ENCODE measurements around the gene ST6GALNAC6. TPM values are rescaled to one million over a fixed set of nuclear protein-coding genes. Genes with fewer than 3 reads are reported as not detected.
A peak's percentile ranks its signal among the peaks of the same experiment; 100 is the strongest.

ST6GALNAC6 gene
- total RNA-seq, 1 donor from 2014 or later: 94.7 TPM

DNA sequence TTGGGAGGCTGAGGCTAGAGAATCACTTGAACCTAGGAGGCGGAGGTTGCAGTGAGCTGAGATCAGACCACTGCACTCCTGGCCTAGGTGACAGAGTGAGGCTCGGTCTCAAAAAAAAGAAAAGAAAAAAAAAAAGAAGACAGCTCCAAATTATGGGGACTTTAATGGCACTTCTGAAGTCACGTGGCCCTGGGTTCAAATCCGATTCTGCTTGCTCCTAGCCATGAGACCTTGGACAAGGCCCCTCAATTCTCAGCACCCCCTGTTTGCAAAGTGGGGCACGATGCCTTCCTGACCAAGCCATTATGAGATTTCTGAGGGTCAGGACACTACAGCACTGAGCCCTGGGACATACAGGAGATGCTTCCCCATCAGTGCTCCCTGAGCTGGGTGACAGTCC lies 43.9 kb downstream of the ST6GALNAC6 start:
- Histone ChIP-seq H3K27ac (peak overlapping the region; percentile 88), H3K9me3 (no peaks in the 10 kb centered on the region), H3K27me3 (no peaks in the 10 kb centered on the region), H3K4me1 (peaks cover 57% of the 10 kb centered on the region), H3K4me3 (no peak overlapping the region), H3K36me3 (no peaks in the 10 kb centered on the region)
- DNase-seq (no peak), ATAC-seq (no peak)
- TF ChIP-seq, protein P1, sequence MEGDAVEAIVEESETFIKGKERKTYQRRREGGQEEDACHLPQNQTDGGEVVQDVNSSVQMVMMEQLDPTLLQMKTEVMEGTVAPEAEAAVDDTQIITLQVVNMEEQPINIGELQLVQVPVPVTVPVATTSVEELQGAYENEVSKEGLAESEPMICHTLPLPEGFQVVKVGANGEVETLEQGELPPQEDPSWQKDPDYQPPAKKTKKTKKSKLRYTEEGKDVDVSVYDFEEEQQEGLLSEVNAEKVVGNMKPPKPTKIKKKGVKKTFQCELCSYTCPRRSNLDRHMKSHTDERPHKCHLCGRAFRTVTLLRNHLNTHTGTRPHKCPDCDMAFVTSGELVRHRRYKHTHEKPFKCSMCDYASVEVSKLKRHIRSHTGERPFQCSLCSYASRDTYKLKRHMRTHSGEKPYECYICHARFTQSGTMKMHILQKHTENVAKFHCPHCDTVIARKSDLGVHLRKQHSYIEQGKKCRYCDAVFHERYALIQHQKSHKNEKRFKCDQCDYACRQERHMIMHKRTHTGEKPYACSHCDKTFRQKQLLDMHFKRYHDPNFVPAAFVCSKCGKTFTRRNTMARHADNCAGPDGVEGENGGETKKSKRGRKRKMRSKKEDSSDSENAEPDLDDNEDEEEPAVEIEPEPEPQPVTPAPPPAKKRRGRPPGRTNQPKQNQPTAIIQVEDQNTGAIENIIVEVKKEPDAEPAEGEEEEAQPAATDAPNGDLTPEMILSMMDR (IDR thresholded peaks at IDR 0.05): no peak
- intact Hi-C loops (cut with DNase I): no loop called here

DNA sequence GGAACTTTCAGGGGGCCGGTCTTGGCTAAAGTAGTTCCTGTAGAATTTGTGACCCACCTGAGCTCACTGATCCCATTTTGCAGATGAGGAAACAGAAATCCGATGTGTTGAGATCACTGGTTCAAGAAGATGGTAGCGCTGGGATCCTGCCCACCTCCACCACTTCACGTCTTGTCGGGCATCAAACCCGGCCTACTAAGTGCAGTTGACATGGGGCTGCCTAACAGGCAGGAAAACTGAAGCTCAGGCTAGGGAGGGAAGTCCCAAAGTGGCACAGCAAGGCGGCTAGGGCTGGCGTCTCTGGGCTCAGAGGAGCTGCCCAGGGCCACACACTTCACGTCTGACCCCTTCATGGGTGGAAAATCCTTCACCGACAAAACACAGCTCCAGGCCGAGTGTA lies 44.4 kb downstream of the ST6GALNAC6 start:
- Histone ChIP-seq H3K4me1 (peaks cover 57% of the 10 kb centered on the region), H3K9me3 (no peaks in the 10 kb centered on the region), H3K27ac (peak overlapping the region; percentile 88), H3K27me3 (no peaks in the 10 kb centered on the region), H3K36me3 (peaks cover 3% of the 10 kb centered on the region), H3K4me3 (peak overlapping the region; percentile 81)
- intact Hi-C loops (cut with DNase I): no loop called here
- ATAC-seq: no peak
- DNase-seq: no peak
- TF ChIP-seq, protein P1 (IDR thresholded peaks at IDR 0.05): no peak

DNA sequence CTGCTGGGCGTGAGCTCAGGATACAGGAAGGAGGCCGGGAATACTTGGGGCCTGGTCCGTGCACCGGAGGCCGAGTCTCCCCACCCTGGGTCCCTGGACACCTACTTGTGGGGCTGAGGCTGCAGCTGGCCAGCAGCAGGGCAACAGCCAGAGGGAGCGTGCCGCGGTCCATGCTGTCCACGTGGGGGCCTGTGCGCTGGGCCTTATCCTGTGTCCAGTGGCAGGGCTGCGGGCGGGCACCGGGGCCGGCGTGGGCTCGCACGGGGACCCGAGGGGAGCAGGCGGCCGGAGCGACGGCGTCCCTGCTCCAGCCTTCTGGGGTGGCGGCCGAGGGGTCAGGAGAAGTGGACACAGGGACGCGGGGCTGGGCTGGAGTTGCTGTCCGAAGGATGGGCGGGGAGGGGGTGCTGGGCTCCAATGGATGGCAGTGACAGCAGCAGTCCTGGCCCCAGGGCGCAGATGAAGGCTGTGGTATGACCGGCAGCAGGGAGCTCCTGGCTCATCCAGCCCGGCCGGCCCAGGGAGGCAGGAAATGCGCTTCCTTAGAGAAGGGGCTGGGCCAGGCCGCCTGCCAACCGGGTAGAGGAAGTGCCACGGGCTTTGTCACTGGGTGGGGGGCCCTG lies 45.1 kb downstream of the ST6GALNAC6 start, which contains the start of gene ENG:
ENG (minus strand) TSS at position 475 of the 623 bp plus-strand sequence; CDS start at position 172, 303 bp downstream.
- DNase-seq: peak; percentile 87

DNA sequence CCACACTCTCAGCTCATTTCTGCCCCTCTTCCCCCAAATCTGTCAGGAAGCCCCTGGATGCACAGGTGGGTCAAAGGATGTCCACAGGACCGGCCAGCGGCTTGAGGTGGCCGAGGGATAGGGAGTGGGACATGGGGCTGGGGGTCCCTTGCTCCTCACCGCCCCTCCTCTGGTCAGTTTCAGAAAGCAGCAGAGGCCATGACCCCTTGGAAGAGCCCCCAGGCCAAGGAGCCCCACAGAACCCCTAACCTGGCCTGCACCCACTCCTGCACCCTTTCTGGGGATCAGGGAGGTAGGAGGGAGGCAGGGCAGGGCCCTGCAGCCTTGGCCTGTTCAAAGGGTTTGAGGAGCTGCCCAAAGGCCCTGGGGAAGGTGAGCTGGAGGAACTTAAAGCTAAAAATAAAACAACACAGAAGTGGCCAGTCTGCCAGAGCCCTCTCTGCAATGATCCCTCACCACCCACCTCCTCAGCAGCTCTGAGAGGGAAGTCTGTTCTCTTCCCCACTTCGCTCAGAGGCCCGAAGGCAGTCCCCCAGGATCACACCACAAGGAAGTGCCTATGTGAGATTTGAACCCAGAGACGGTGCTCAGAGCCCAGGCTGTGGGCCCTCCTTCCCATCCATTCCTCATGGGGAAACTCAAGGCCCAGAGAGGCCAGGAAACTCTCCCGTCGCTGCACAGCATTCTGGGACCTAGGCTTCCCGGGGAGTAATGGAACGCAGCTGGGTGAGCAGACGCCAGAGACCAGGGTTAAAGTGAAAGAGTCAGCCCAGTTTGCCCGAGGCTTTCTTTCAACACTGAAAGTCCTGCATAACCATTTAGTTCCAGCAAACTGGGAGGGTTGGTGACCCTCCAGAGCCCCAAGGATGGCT lies 45.9 kb downstream of the ST6GALNAC6 start:
- ATAC-seq: peak; percentile 51
- peaks cover 47% of the 10 kb centered on the region for H3K4me1 ChIP-seq
- peak overlapping the region; percentile 81 for H3K4me3 ChIP-seq
- H3K9me3 ChIP-seq: no peaks in the 10 kb centered on the region
- peak overlapping the region; percentile 88 for H3K27ac ChIP-seq
- TF ChIP-seq, protein P1 (IDR thresholded peaks at IDR 0.05): no peak
- peaks cover 8% of the 10 kb centered on the region for H3K36me3 ChIP-seq
- no peaks in the 10 kb centered on the region for H3K27me3 ChIP-seq
- intact Hi-C loops (cut with DNase I): no loop called here
- no peak for DNase-seq

More for the DNA sequence above, 45.1 kb downstream of the ST6GALNAC6 start, which contains the start of gene ENG:
- peak within 1 kb of the TSS; percentile 81 for H3K4me3 ChIP-seq
- peaks cover 8% of the 10 kb centered on the region for H3K36me3 ChIP-seq
- peaks cover 55% of the 10 kb centered on the region for H3K4me1 ChIP-seq
- TF ChIP-seq, protein P1 (IDR thresholded peaks at IDR 0.05): no peak
- peak within 1 kb of the TSS; percentile 88 for H3K27ac ChIP-seq
- H3K27me3 ChIP-seq: no peaks in the 10 kb centered on the region
- intact Hi-C loops (cut with DNase I): no loop called here
- ATAC-seq: peak; percentile 74
- no peaks in the 10 kb centered on the region for H3K9me3 ChIP-seq

DNA sequence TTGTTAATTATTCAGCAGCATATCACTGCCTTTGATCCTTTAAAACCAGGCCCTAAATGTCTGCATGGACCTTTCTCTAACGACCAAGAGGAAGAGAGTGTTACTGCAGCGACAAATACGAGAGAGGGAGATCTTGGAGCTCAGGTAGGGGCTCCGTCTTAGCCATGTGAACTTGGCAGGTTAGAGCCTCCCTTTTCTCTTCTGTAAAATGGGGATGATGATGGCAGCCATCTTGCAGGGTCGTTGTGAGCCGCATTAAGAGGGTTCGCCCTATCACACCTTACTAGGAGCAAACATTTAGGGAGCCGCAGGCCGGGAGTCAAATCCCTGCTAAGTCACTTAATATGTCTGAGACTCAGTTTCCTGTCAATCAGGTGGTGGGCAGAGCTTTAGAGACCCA lies 46.6 kb downstream of the ST6GALNAC6 start:
- peak overlapping the region; percentile 81 for H3K4me3 ChIP-seq
- ATAC-seq (no peak), DNase-seq (no peak)
- H3K36me3 ChIP-seq: peaks cover 8% of the 10 kb centered on the region
- peak overlapping the region; percentile 88 for H3K27ac ChIP-seq
- H3K4me1 ChIP-seq: peaks cover 44% of the 10 kb centered on the region
- no peaks in the 10 kb centered on the region for H3K9me3 ChIP-seq
- TF ChIP-seq, protein P1 (IDR thresholded peaks at IDR 0.05): no peak
- H3K27me3 ChIP-seq: no peaks in the 10 kb centered on the region
- intact Hi-C loops (cut with DNase I): no loop called here
